ENCODE data around the gene SMIM21.

DNA sequence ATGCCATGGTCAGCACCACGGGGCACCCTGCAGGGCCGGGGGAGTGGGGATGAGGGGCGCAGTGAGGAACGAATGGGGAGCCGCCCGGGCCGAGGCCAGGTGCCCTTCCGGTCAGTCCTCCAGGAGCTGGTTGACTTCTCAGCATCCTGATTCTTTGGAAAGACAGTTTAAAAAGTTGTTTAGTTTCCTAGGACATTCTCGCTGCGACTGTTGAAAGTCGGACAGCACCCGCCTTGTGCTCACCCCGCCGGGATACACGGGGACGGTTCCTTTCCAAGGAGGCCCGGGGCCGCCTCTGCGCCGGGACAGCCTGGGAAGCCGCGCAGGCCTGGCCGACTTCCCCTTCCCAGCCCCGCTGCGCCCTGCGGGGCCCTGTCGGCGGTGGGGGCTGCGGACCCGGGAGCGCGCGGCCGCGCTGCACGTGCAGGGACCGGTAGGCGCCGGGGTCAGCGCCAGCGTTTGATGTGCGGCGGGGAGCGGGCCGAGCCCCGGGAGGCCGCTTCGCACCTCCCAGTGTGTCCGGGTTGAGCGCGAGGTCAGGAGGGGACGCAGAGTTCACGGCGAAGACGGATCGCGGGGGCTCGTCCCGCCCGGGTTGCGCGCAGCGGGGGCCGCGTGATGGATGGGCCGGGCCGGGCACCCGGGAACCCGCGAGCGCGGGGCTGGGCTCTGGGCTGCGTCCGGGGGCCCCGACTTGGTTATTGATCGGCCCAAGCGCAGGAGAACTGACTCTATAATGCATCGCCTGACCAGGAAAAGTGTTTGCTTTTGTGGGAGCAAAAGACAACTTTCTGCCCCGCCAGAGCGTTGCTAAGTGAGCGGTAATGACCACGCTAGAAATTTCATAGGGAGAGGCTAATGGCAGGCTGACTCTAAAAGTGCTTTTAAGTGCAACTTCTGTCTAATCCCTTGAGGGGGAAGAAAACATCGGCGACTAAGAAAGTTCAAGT, 28.0 kb upstream of the SMIM21 start:
- TF ChIP-seq POLR2A (IDR thresholded peaks at IDR 0.05; ENCODE audit: low read length), result no peak
- TF ChIP-seq GATA1 (IDR thresholded peaks at IDR 0.05; ENCODE audit: low read depth, low read length), result no peak

All from erythroblast (primary cell).